ENCODE results near the gene PPM1A. TPM values are rescaled to one million over a fixed set of nuclear protein-coding genes. Genes with fewer than 3 reads are reported as not detected.

PPM1A gene
- total and polyA plus RNA-seq, 2 of the 13 experiments (the other 11 are each of a cell fraction or from before 2014, with no cell fraction given) = 23.3 to 29.8 TPM

GRCh38 chr14:60275932-60276331, 26.9 kb downstream of the PPM1A start (continued):
- no peak for TF ChIP-seq ZNF790 (CRISPR knock-in tag; IDR thresholded peaks at IDR 0.05; ENCODE audit: borderline replicate concordance)
- no peak for TF ChIP-seq ZNF441 (CRISPR knock-in tag; IDR thresholded peaks at IDR 0.05; ENCODE audit: borderline replicate concordance)
- no peak for TF ChIP-seq HHEX (CRISPR knock-in tag; IDR thresholded peaks at IDR 0.05)
- no peak for TF ChIP-seq FOSL1 (CRISPR knock-in tag; IDR thresholded peaks at IDR 0.05; ENCODE audit: borderline replicate concordance)
- TF ChIP-seq CAMTA2 (CRISPR knock-in tag; IDR thresholded peaks at IDR 0.05; ENCODE audit: borderline replicate concordance) = no peak
- TF ChIP-seq, protein P1, sequence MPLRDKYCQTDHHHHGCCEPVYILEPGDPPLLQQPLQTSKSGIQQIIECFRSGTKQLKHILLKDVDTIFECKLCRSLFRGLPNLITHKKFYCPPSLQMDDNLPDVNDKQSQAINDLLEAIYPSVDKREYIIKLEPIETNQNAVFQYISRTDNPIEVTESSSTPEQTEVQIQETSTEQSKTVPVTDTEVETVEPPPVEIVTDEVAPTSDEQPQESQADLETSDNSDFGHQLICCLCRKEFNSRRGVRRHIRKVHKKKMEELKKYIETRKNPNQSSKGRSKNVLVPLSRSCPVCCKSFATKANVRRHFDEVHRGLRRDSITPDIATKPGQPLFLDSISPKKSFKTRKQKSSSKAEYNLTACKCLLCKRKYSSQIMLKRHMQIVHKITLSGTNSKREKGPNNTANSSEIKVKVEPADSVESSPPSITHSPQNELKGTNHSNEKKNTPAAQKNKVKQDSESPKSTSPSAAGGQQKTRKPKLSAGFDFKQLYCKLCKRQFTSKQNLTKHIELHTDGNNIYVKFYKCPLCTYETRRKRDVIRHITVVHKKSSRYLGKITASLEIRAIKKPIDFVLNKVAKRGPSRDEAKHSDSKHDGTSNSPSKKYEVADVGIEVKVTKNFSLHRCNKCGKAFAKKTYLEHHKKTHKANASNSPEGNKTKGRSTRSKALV (CRISPR knock-in tag; IDR thresholded peaks at IDR 0.05) = no peak
- TF ChIP-seq ZNF777 (CRISPR knock-in tag; IDR thresholded peaks at IDR 0.05) = no peak
- no peak for TF ChIP-seq KDM2A (CRISPR knock-in tag; IDR thresholded peaks at IDR 0.05; ENCODE audit: borderline replicate concordance, low read depth)
- TF ChIP-seq TAF1 (CRISPR knock-in tag; IDR thresholded peaks at IDR 0.05) = no peak
- TF ChIP-seq U2AF2 (IDR thresholded peaks at IDR 0.05; ENCODE audit: low read depth, low read length) = no peak
- no peak for TF ChIP-seq REL (CRISPR knock-in tag; conservative IDR thresholded peaks at IDR 0.05)
- TF ChIP-seq ZNF580 (CRISPR knock-in tag; IDR thresholded peaks at IDR 0.05; ENCODE audit: borderline replicate concordance, low read depth) = no peak
- TF ChIP-seq FOXM1 (CRISPR knock-in tag; IDR thresholded peaks at IDR 0.05) = no peak
- peak; percentile 62 for TF ChIP-seq CEBPG (CRISPR knock-in tag; IDR thresholded peaks at IDR 0.05)
- TF ChIP-seq NR2F2 (IDR thresholded peaks at IDR 0.05; ENCODE audit: borderline replicate concordance, low read depth) = no peak
- TF ChIP-seq POLR2AphosphoS2 (IDR thresholded peaks at IDR 0.05; ENCODE audit: low read depth, low read length) = no peak
- TF ChIP-seq SOX6 (IDR thresholded peaks at IDR 0.05) = no peak
- TF ChIP-seq SOX6 (CRISPR knock-in tag; IDR thresholded peaks at IDR 0.05) = peak; percentile 76; the same call in 1 of the 2 replicates
- TF ChIP-seq TRIM24 (CRISPR knock-in tag; IDR thresholded peaks at IDR 0.05) = no peak
- peak; percentile 22 for TF ChIP-seq TEAD3 (CRISPR knock-in tag; optimal IDR thresholded peaks at IDR 0.05; ENCODE audit: borderline replicate concordance)
- TF ChIP-seq DMAP1 (CRISPR knock-in tag; IDR thresholded peaks at IDR 0.05) = no peak
- no peak for TF ChIP-seq SAFB2 (CRISPR knock-in tag; IDR thresholded peaks at IDR 0.05; ENCODE audit: borderline replicate concordance, low read depth)
- no peak for TF ChIP-seq ZSCAN30 (CRISPR knock-in tag; IDR thresholded peaks at IDR 0.05)
- TF ChIP-seq ZNF674 (CRISPR knock-in tag; IDR thresholded peaks at IDR 0.05; ENCODE audit: low read depth) = no peak
- no peak for TF ChIP-seq HNF4G (IDR thresholded peaks at IDR 0.05; ENCODE audit: borderline replicate concordance, low read depth, low read length)
- no peak for TF ChIP-seq HNF4G (CRISPR knock-in tag; IDR thresholded peaks at IDR 0.05; ENCODE audit: borderline replicate concordance, low read depth)
- peak; percentile 74; the same call in 1 of the 2 replicates for TF ChIP-seq SOX13 (IDR thresholded peaks at IDR 0.05)
- TF ChIP-seq SOX13 (CRISPR knock-in tag; conservative IDR thresholded peaks at IDR 0.05 in 1 of 2, IDR thresholded peaks at IDR 0.05 in 1 of 2) = peak in 1 of 2 experiments; percentile 96; a peak in 2 of 4 replicates
